K562 (cell line): ENCODE data around the gene SLC16A12. TPM values are rescaled to one million over a fixed set of nuclear protein-coding genes. Genes with fewer than 3 reads are reported as not detected.
A peak's percentile ranks its signal among the peaks of the same experiment; 100 is the strongest.

ENCODE experiments used
- CEBPG ChIP-seq, 3 experiments: fragments of 200-800 bp in 1 of 3; sonication (Bioruptor generic) in 1 of 3; sonication (generic) in 1 of 3; formaldehyde crosslinking in 1 of 3; IDR thresholded peaks in 2 of 3; conservative IDR thresholded peaks in 1 of 3; 2 replicates each; pipeline versions ENCODE4 v1.6.1 to v1.8.0; 2016 to 2022; ENCODE audit warnings: missing compliant biosample characterization in 2 of 3, missing genetic modification characterization in 2 of 3, mild to moderate bottlenecking in 1 of 3, missing genetic modification reagents in 1 of 3
- DDX20 ChIP-seq: fragments of 450-650 bp; IDR thresholded peaks from 2 replicates; pipeline ENCODE4 v1.6.1; 2016; ENCODE audit warnings: missing genetic modification characterization, low read depth, mild to moderate bottlenecking, missing compliant biosample characterization, moderate library complexity
- POLR3A ChIP-seq: IDR thresholded peaks from 2 replicates; pipeline ENCODE4 v1.6.1; 2011; ENCODE audit warnings: borderline replicate concordance, mild to moderate bottlenecking, moderate library complexity; ENCODE audit not compliant: insufficient read length, insufficient read depth; ENCODE audit errors: extremely low read depth
- PURB ChIP-seq: sonication (generic); formaldehyde crosslinking; IDR thresholded peaks from 2 replicates; pipeline ENCODE4 v1.9.0; 2021; ENCODE audit warnings: low read depth, mild to moderate bottlenecking, missing genetic modification reagents
- RAD21 ChIP-seq, 2 experiments: fragments of 250-450 bp in 1 of 2; fragments of 450-650 bp in 1 of 2; sonication (Bioruptor Pico) in 1 of 2; formaldehyde crosslinking in 1 of 2; IDR thresholded peaks in 1 of 2; conservative IDR thresholded peaks in 1 of 2; 2 replicates each; pipeline versions ENCODE4 v1.4.0 to v1.8.0; 2020 to 2022; ENCODE audit warnings: mild to moderate bottlenecking in 2 of 2, moderate library complexity in 1 of 2
- SETDB1 ChIP-seq: IDR thresholded peaks from one replicate; pipeline ENCODE4 v1.6.1; 2012; ENCODE audit warnings: low read length, control low read depth, inconsistent platforms
- SMC3 ChIP-seq: conservative IDR thresholded peaks from 2 replicates; pipeline ENCODE4 v1.6.1; 2011; ENCODE audit warnings: low read depth, low read length, improper control_type of control experiment; ENCODE audit not compliant: insufficient read depth
- SPI1 ChIP-seq: IDR thresholded peaks from 2 replicates; pipeline ENCODE4 v1.6.1; 2011; ENCODE audit warnings: low read depth, low read length, control low read depth, borderline replicate concordance
- ZNF384 ChIP-seq: IDR thresholded peaks from 2 replicates; pipeline ENCODE4 v1.6.1; 2012; ENCODE audit warnings: low read depth, low read length, improper control_type of control experiment
- polyA plus RNA-seq, 8 experiments: library from polyadenylated mRNA; depleted of rRNA in 4 of 8; stranded (reverse) in 5 of 8; unstranded in 3 of 8; fragments of >200 nt; fragmentation: Nextera tagmentation in 2 of 8; fragmentation: Illumina TruSeq in 1 of 8; extraction: Ambion mirVana in 2 of 8; extraction: Trizol in 1 of 8; gene quantifications; 2 replicates each; pipeline versions ENCODE4 v1.2.1 to v1.2.3, GENCODE V29; 2011 to 2014; ENCODE audit warnings: inconsistent platforms in 1 of 8, missing spikeins in 1 of 8
- total RNA-seq, 7 experiments: library from RNA; depleted of rRNA in 6 of 7; stranded (reverse); fragments of >200 nt in 6 of 7; fragmentation: Illumina TruSeq in 2 of 7; extraction: Trizol in 2 of 7; gene quantifications; 2 replicates each; pipeline versions ENCODE4 v1.2.1 to v1.2.3, GENCODE V29; 2011 to 2021; ENCODE audit warnings: low replicate concordance in 1 of 7
- TF ChIP-seq, protein P1 (sequence below), 2 experiments: fragments of 450-650 bp; formaldehyde crosslinking in 1 of 2; IDR thresholded peaks; 2 replicates each; pipeline versions ENCODE4 v1.4.0 to v1.6.1; 2014 to 2020; ENCODE audit warnings: mild to moderate bottlenecking in 2 of 2, borderline replicate concordance in 1 of 2, low read depth in 1 of 2
- TF ChIP-seq, protein P2 (sequence below), 3 experiments: IDR thresholded peaks in 2 of 3; conservative IDR thresholded peaks in 1 of 3; 2 replicates each; pipeline ENCODE4 v1.5.1; 2011 to 2012; ENCODE audit warnings: low read length in 3 of 3, mild to moderate bottlenecking in 3 of 3, control low read depth in 2 of 3, improper control_type of control experiment in 1 of 3, inconsistent platforms in 1 of 3, low read depth in 1 of 3, mixed read lengths in 1 of 3, moderate library complexity in 1 of 3; ENCODE audit not compliant: insufficient read depth in 2 of 3
- TF ChIP-seq, protein P3 (sequence below): sonication (generic); IDR thresholded peaks from 2 replicates; pipeline ENCODE4 v1.6.1; 2016

SLC16A12 gene
- total and polyA plus RNA-seq, 9 of the 15 experiments (the other 6 are each of a cell fraction or from before 2014, with no cell fraction given) = not detected

DNA sequence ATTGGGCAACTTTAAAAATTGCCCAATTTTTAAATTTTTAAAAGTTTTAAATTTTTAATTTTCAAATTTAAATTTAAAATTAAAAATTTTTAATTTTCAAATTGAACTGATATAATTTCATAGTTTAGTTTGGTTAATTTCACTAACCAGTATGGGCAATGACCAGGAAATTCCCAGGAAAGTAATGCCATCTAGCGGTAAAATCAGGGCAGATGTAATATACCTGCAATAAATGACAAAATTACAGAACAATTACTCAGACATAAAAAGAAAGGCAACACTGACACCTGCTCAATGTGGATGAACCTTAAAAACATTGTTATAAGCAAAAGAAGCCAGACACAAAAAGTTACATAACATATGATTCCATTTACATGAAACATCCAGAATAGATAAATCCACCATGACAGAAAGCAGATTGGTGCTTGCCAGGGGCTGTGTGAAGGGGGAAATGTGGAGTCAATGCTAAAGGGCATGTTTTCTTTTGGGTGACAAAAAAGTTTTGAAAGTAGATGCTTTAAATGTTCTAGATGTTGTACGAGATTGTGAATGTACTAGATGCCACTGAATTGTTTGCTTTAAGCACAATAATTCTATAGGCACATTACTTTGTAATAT lies 28.6 kb upstream of the SLC16A12 start (continued):
- TF ChIP-seq, protein P1, sequence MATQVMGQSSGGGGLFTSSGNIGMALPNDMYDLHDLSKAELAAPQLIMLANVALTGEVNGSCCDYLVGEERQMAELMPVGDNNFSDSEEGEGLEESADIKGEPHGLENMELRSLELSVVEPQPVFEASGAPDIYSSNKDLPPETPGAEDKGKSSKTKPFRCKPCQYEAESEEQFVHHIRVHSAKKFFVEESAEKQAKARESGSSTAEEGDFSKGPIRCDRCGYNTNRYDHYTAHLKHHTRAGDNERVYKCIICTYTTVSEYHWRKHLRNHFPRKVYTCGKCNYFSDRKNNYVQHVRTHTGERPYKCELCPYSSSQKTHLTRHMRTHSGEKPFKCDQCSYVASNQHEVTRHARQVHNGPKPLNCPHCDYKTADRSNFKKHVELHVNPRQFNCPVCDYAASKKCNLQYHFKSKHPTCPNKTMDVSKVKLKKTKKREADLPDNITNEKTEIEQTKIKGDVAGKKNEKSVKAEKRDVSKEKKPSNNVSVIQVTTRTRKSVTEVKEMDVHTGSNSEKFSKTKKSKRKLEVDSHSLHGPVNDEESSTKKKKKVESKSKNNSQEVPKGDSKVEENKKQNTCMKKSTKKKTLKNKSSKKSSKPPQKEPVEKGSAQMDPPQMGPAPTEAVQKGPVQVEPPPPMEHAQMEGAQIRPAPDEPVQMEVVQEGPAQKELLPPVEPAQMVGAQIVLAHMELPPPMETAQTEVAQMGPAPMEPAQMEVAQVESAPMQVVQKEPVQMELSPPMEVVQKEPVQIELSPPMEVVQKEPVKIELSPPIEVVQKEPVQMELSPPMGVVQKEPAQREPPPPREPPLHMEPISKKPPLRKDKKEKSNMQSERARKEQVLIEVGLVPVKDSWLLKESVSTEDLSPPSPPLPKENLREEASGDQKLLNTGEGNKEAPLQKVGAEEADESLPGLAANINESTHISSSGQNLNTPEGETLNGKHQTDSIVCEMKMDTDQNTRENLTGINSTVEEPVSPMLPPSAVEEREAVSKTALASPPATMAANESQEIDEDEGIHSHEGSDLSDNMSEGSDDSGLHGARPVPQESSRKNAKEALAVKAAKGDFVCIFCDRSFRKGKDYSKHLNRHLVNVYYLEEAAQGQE (IDR thresholded peaks at IDR 0.05; ENCODE audit: borderline replicate concordance) = peak; percentile 30; the same call in 1 of the 2 replicates
- TF ChIP-seq, protein P1 (CRISPR knock-in tag; IDR thresholded peaks at IDR 0.05; ENCODE audit: low read depth) = no peak
- TF ChIP-seq POLR3A (no peak), PURB (CRISPR knock-in tag) (no peak), ZNF384 (no peak), SMC3 (0 out of 2 replicates have a peak, but pooled peaks have one; percentile 30), RAD21 (CRISPR knock-in tag; conservative IDR thresholded peaks at IDR 0.05 in 1 of 2, IDR thresholded peaks at IDR 0.05 in 1 of 2) (peak; percentile 71 to 74), DDX20 (tag) (no peak), SPI1 (no peak), SETDB1 (no peak), CEBPG (CRISPR knock-in tag; IDR thresholded peaks at IDR 0.05) (no peak), CEBPG (tag; conservative IDR thresholded peaks at IDR 0.05 in 1 of 2, IDR thresholded peaks at IDR 0.05 in 1 of 2) (0 out of 4 replicates have a peak, but pooled peaks have one; percentile 22 to 27)
- TF ChIP-seq, protein P2, sequence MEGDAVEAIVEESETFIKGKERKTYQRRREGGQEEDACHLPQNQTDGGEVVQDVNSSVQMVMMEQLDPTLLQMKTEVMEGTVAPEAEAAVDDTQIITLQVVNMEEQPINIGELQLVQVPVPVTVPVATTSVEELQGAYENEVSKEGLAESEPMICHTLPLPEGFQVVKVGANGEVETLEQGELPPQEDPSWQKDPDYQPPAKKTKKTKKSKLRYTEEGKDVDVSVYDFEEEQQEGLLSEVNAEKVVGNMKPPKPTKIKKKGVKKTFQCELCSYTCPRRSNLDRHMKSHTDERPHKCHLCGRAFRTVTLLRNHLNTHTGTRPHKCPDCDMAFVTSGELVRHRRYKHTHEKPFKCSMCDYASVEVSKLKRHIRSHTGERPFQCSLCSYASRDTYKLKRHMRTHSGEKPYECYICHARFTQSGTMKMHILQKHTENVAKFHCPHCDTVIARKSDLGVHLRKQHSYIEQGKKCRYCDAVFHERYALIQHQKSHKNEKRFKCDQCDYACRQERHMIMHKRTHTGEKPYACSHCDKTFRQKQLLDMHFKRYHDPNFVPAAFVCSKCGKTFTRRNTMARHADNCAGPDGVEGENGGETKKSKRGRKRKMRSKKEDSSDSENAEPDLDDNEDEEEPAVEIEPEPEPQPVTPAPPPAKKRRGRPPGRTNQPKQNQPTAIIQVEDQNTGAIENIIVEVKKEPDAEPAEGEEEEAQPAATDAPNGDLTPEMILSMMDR (IDR thresholded peaks at IDR 0.05 in 2 of 3, conservative IDR thresholded peaks at IDR 0.05 in 1 of 3; ENCODE audit: insufficient read depth in 2 of 3, low read depth in 1 of 3, low read length in 3 of 3) = peak; percentile 33 to 70 (median 43); a peak in 3 of 6 replicates
- TF ChIP-seq, protein P3, sequence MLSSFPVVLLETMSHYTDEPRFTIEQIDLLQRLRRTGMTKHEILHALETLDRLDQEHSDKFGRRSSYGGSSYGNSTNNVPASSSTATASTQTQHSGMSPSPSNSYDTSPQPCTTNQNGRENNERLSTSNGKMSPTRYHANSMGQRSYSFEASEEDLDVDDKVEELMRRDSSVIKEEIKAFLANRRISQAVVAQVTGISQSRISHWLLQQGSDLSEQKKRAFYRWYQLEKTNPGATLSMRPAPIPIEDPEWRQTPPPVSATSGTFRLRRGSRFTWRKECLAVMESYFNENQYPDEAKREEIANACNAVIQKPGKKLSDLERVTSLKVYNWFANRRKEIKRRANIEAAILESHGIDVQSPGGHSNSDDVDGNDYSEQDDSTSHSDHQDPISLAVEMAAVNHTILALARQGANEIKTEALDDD = peak; percentile 37; the same call in 1 of the 2 replicates
